ENCODE data around the gene NME7.
A peak's percentile ranks its signal among the peaks of the same experiment; 100 is the strongest.
"Not testable (repeated sequence)": the region's sequence is repeated elsewhere in the genome, so short reads cannot be mapped to it uniquely, and the experiment has no call there.

The NME7 gene

DNA sequence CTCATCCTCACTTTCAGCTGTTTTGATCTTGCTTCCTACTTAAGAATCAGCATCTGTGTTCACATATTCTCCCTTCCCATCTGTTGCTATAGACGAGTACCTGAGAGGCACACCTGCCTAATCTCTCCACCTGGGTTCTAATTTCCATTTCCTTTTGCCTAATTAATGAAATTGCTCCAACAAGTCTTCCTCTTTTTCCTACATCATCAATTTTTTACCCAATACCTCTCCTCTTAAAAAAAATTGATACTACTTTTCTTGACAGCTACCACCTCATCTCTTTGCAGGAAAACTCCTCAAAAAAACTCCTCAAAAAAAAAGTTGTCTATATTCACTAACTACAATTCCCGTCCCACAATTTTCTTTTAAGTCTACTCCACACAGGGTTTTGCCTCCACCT, 71.8 kb downstream of the NME7 start:
- H3K27ac Mint-ChIP-seq, result peak overlapping the region in 1 of 2 donors; percentile 44
- H3K4me3 Mint-ChIP-seq, result no peak overlapping the region
- ATAC-seq, result no peak
- H3K27me3 Mint-ChIP-seq, result no peaks in the 10 kb centered on the region
- DNase-seq, result no peak
- no peaks in the 10 kb centered on the region for H3K9me3 Mint-ChIP-seq
- H3K4me1 Mint-ChIP-seq, result peaks cover 6% of the 10 kb centered on the region

- no peak for DNase-seq
- Mint-ChIP-seq H3K4me3 (no peak overlapping the region), H3K27ac (no peak overlapping the region), H3K4me1 (peaks cover 6% of the 10 kb centered on the region), H3K27me3 (no peaks in the 10 kb centered on the region), H3K9me3 (no peaks in the 10 kb centered on the region)
- ATAC-seq, result no peak
Measured at GRCh38 chr1:169295425-169295824, 72.2 kb downstream of the NME7 start.

DNA sequence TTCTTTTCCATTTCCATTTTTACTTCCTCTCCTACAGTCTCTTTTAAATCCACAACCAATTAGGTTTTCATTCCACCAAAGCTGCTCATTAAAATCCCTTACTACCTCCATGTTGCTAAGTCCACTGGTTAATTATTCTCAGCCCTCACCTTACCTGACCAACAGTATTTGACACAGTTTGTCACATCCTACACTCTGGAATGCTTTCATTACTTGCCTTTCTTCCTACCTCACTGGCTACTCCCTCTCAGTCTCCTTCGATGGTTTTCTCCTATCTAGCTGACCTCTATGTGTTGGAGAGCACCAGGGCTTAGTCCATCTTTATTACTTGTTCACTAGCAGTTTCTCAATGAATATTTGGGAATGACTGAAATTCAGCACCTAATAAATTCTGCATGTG, 78.6 kb downstream of the NME7 start:
- H3K9me3 Mint-ChIP-seq, result peaks cover 3 to 5% of the 10 kb centered on the region in 2 donors
- no peak overlapping the region for H3K27ac Mint-ChIP-seq
- no peak overlapping the region for H3K4me3 Mint-ChIP-seq
- no peaks in the 10 kb centered on the region for H3K27me3 Mint-ChIP-seq
- H3K4me1 Mint-ChIP-seq, result no peaks in the 10 kb centered on the region
- DNase-seq, result no peak
- no peak for ATAC-seq

- H3K4me1 Mint-ChIP-seq, result no peaks in the 10 kb centered on the region
- no peak overlapping the region for H3K27ac Mint-ChIP-seq
- no peaks in the 10 kb centered on the region for H3K27me3 Mint-ChIP-seq
- H3K9me3 Mint-ChIP-seq, result peaks cover 10 to 15% of the 10 kb centered on the region in 2 donors
- DNase-seq (no peak), ATAC-seq (no peak)
- H3K4me3 Mint-ChIP-seq, result no peak overlapping the region
Measured at GRCh38 chr1:169288011-169288414, 79.6 kb downstream of the NME7 start.

- no peaks in the 10 kb centered on the region for H3K4me1 Mint-ChIP-seq
- H3K4me3 Mint-ChIP-seq, result no peak overlapping the region
- H3K9me3 Mint-ChIP-seq, result peaks cover 18 to 22% of the 10 kb centered on the region in 2 donors
- no peaks in the 10 kb centered on the region for H3K27me3 Mint-ChIP-seq
- ATAC-seq, result no peak
- no peak overlapping the region for H3K27ac Mint-ChIP-seq
- DNase-seq, result no peak
Measured at GRCh38 chr1:169287280-169287679, 80.3 kb downstream of the NME7 start.

DNA sequence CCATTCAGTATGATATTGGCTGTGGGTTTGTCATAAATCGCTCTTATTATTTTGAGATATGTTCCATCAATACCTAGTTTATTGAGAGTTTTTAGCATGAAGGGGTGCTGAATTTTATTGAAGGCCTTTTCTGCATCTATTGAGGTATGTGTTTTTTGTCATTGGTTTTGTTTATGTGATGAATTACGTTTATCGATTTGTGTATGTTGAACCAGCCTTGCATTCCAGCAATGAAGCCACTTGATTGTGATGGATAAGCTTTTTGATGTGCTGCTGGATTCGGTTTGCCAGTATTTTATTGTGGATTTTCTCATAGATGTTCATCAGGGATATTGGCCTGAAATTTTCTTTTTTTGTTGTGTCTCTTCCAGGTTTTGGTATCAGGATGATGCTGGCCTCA, 86.0 kb downstream of the NME7 start:
- not testable (repeated sequence) for DNase-seq, ATAC-seq, H3K27me3 Mint-ChIP-seq, H3K27ac Mint-ChIP-seq, H3K4me3 Mint-ChIP-seq, H3K4me1 Mint-ChIP-seq
- H3K9me3 Mint-ChIP-seq, result peaks cover 40 to 57% of the 10 kb centered on the region in 2 donors

DNA sequence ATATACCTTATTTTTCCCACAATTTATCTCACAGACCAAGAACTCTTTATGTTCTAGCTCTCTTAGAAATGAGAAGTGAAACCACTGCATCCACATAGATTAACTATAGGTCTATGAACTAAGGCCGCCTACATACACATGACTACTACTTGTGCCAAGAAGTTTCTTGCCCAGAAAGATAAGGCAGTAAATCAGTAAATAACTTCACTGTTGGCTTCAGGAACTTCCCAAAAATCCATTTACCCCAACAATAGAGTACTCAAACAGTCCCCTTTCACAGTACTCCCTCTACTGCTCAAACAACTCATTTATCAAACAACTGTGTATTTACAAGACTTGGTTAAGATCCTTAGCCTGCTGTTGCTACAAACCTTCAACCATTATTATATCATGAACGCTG, 96.5 kb downstream of the NME7 start:
- H3K9me3 Mint-ChIP-seq, result peaks cover 0 to 4% of the 10 kb centered on the region in 2 donors
- DNase-seq (no peak), ATAC-seq (no peak)
- H3K4me1 Mint-ChIP-seq, result no peaks in the 10 kb centered on the region
- H3K27me3 Mint-ChIP-seq, result no peaks in the 10 kb centered on the region
- no peak overlapping the region for H3K4me3 Mint-ChIP-seq
- H3K27ac Mint-ChIP-seq, result no peak overlapping the region

DNA sequence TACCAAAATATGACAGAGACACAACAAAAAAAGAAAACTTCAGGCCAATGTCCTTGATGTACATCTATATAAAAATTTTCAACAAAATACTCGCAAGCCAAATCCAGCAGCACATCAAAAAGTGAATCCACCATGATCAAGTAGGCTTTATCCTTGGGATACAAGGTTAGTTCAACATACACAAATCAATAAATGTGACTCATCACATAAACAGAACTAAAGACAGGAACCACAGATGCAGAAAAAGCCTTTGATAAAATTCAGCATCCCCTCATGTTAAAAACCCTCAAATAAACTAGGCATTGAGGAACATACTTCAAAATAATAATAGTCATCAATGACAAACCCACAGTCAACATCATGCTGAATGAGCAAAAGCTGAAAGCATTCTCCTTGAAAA, 101.5 kb downstream of the NME7 start:
- ATAC-seq, result no peak
- peaks cover 0 to 12% of the 10 kb centered on the region in 2 donors for H3K9me3 Mint-ChIP-seq
- H3K4me1 Mint-ChIP-seq, result no peaks in the 10 kb centered on the region
- no peaks in the 10 kb centered on the region for H3K27me3 Mint-ChIP-seq
- H3K27ac Mint-ChIP-seq, result no peak overlapping the region
- DNase-seq, result no peak
- no peak overlapping the region for H3K4me3 Mint-ChIP-seq

- no peaks in the 10 kb centered on the region for H3K27me3 Mint-ChIP-seq
- H3K4me1 Mint-ChIP-seq, result no peaks in the 10 kb centered on the region
- H3K4me3 Mint-ChIP-seq, result no peak overlapping the region
- DNase-seq, result no peak
- no peak for ATAC-seq
- no peak overlapping the region for H3K27ac Mint-ChIP-seq
- H3K9me3 Mint-ChIP-seq, result peaks cover 0 to 8% of the 10 kb centered on the region in 2 donors
Measured at GRCh38 chr1:169263059-169263458, 104.5 kb downstream of the NME7 start.

GRCh38 chr1:169261884-169262283, 105.7 kb downstream of the NME7 start:
- ATAC-seq (no peak), DNase-seq (no peak)
- no peaks in the 10 kb centered on the region for H3K4me1 Mint-ChIP-seq
- H3K4me3 Mint-ChIP-seq, result no peak overlapping the region
- H3K27me3 Mint-ChIP-seq, result no peaks in the 10 kb centered on the region
- H3K27ac Mint-ChIP-seq, result no peak overlapping the region
- H3K9me3 Mint-ChIP-seq, result peaks cover 0 to 8% of the 10 kb centered on the region in 2 donors

- DNase-seq, result no peak
- Mint-ChIP-seq H3K9me3 (peaks cover 0 to 8% of the 10 kb centered on the region in 2 donors), H3K27me3 (no peaks in the 10 kb centered on the region), H3K4me1 (no peaks in the 10 kb centered on the region), H3K27ac (no peak overlapping the region), H3K4me3 (no peak overlapping the region)
- no peak for ATAC-seq
Measured at GRCh38 chr1:169260478-169261151, 107.0 kb downstream of the NME7 start.

GRCh38 chr1:169259816-169260215, 107.8 kb downstream of the NME7 start:
- no peak overlapping the region for H3K4me3 Mint-ChIP-seq
- no peak for ATAC-seq

DNA sequence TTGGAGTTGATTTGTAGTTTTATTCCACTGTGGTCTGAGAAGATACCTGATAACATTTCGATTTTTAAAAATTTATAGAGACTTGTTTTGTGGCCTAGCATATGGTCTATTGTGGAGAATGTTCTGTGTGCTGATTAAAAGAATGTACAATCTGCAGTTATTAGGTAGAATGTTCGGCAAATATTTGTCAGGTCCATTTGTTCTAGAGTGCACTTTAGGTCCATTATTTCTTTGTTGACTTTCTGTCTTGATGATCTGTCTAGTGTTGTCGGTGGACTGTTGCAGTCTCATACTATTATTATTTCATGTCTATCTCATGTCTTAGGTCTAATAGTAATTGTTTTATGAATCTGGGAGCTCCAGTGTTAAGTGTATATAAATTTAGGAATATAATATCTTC, 116.8 kb downstream of the NME7 start:
- no peaks in the 10 kb centered on the region for H3K9me3 Mint-ChIP-seq
- no peak for DNase-seq
- H3K4me1 Mint-ChIP-seq, result no peaks in the 10 kb centered on the region
- no peak for ATAC-seq
- H3K4me3 Mint-ChIP-seq, result no peak overlapping the region
- H3K27ac Mint-ChIP-seq, result no peak overlapping the region
- no peaks in the 10 kb centered on the region for H3K27me3 Mint-ChIP-seq

More at GRCh38 chr1:169259816-169260215, 107.8 kb downstream of the NME7 start:
- DNase-seq, result no peak
- Mint-ChIP-seq H3K9me3 (peaks cover 0 to 8% of the 10 kb centered on the region in 2 donors), H3K27me3 (no peaks in the 10 kb centered on the region), H3K4me1 (no peaks in the 10 kb centered on the region), H3K27ac (no peak overlapping the region)

GRCh38 chr1:169250022-169250421, 117.6 kb downstream of the NME7 start:
- Mint-ChIP-seq H3K27ac (no peak overlapping the region), H3K9me3 (no peaks in the 10 kb centered on the region), H3K4me1 (no peaks in the 10 kb centered on the region), H3K4me3 (no peak overlapping the region), H3K27me3 (no peaks in the 10 kb centered on the region)
- DNase-seq, result no peak
- ATAC-seq, result no peak

DNA sequence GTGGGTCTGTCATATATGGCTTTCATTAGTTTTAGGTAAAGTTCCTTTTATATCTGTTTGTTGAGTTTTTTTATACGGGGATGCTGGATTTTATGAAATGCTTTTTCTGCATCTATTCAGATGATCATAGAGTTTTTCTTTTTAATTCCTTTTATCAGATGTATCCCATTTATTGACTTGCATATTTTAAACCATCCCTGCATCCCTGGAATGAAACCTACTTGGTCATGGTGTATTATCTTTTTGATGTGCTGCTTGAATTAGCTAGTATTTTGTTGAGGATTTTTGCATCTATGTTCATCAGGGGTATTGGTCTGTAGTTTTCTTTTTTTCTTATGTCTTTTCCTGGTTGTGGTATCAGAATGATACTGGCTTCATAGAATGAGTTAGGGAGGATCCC, 118.0 kb downstream of the NME7 start:
- no peaks in the 10 kb centered on the region for H3K27me3 Mint-ChIP-seq
- ATAC-seq (no peak), DNase-seq (no peak)
- no peak overlapping the region for H3K4me3 Mint-ChIP-seq
- H3K4me1 Mint-ChIP-seq, result no peaks in the 10 kb centered on the region
- no peaks in the 10 kb centered on the region for H3K9me3 Mint-ChIP-seq
- H3K27ac Mint-ChIP-seq, result no peak overlapping the region

- Mint-ChIP-seq H3K4me1 (no peaks in the 10 kb centered on the region), H3K4me3 (no peak overlapping the region), H3K9me3 (no peaks in the 10 kb centered on the region), H3K27ac (no peak overlapping the region), H3K27me3 (no peaks in the 10 kb centered on the region)
- ATAC-seq (no peak), DNase-seq (no peak)
Measured at GRCh38 chr1:169245706-169246105, 121.9 kb downstream of the NME7 start.
